K562 (cell line): Measurements from ENCODE around the gene CLSTN2.

ENCODE experiments used
- BCL6 ChIP-seq: fragments of 250-450 bp; sonication (Bioruptor Pico); IDR thresholded peaks from 2 replicates; pipeline ENCODE4 v1.4.0; 2020
- EP300 ChIP-seq: IDR thresholded peaks from 2 replicates; pipeline ENCODE4 v1.6.1; 2012; ENCODE audit warnings: low read length, improper control_type of control experiment
- HDGF ChIP-seq: fragments of 450-650 bp; IDR thresholded peaks from 2 replicates; pipeline ENCODE4 v1.6.1; 2016
- NCOA1 ChIP-seq: fragments of 450-650 bp; IDR thresholded peaks from 2 replicates; pipeline ENCODE4 v1.6.1; 2016; ENCODE audit warnings: low read depth
- NELFE ChIP-seq: IDR thresholded peaks from 2 replicates; pipeline ENCODE4 v1.6.1; 2011; ENCODE audit warnings: mild to moderate bottlenecking; ENCODE audit not compliant: insufficient read depth, insufficient read length
- NFIX ChIP-seq: fragments of 250-450 bp; sonication (Bioruptor Pico); IDR thresholded peaks from 2 replicates; pipeline ENCODE4 v1.4.0; 2020; ENCODE audit warnings: low read depth, mild to moderate bottlenecking, moderate library complexity
- TAF1 ChIP-seq: IDR thresholded peaks from 2 replicates; pipeline ENCODE4 v1.6.1; 2011; ENCODE audit warnings: mild to moderate bottlenecking, low read length, moderate library complexity; ENCODE audit not compliant: insufficient read depth, control insufficient read depth, severe bottlenecking; ENCODE audit errors: extremely low read depth
- TARDBP ChIP-seq: fragments of 450-650 bp; IDR thresholded peaks from 2 replicates; pipeline ENCODE4 v1.6.1; 2016
- ZZZ3 ChIP-seq: fragments of 450-650 bp; IDR thresholded peaks from 2 replicates; pipeline ENCODE4 v1.6.1; 2016; ENCODE audit warnings: antibody characterized with exemption, mild to moderate bottlenecking, moderate library complexity
- TF ChIP-seq, protein P1 (sequence below), 3 experiments: IDR thresholded peaks in 2 of 3; conservative IDR thresholded peaks in 1 of 3; 2 replicates each; pipeline ENCODE4 v1.5.1; 2011 to 2012; ENCODE audit warnings: low read length in 3 of 3, mild to moderate bottlenecking in 3 of 3, control low read depth in 2 of 3, improper control_type of control experiment in 1 of 3, inconsistent platforms in 1 of 3, low read depth in 1 of 3, mixed read lengths in 1 of 3, moderate library complexity in 1 of 3; ENCODE audit not compliant: insufficient read depth in 2 of 3
- TF ChIP-seq, protein P2 (sequence below): fragments of 450-650 bp; formaldehyde crosslinking; IDR thresholded peaks from 2 replicates; pipeline ENCODE4 v1.4.0; 2020; ENCODE audit warnings: mild to moderate bottlenecking
- TF ChIP-seq, protein P3 (sequence below), 2 experiments: fragments of 450-650 bp; IDR thresholded peaks; 2 replicates each; pipeline ENCODE4 v1.6.1; 2016
- TF ChIP-seq, protein P4 (sequence below): fragments of 450-650 bp; conservative IDR thresholded peaks from 2 replicates; pipeline ENCODE4 v1.6.1; 2016; ENCODE audit warnings: missing genetic modification characterization, low read depth, mild to moderate bottlenecking, control low read depth, missing compliant biosample characterization

DNA sequence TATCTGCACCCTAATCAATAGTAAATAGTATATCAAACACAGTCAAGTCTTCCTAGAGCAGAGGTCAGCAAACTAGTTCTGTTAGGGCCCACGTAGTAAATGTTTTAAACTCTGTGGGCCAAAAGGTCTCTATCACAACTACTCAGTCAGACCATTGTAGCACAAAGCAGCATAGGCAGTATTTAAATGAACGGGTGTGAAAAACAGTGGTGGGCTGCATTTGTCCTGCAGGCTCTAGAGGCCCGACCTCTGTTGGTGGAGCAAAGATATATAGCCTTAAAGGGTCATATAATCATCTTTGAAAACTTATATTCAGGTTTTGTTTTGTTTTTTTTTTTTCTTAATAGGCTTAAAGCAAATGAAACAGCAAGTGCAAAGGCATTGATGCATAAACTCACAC is 416.5 kb downstream of the CLSTN2 start:
- TF ChIP-seq, protein P1, sequence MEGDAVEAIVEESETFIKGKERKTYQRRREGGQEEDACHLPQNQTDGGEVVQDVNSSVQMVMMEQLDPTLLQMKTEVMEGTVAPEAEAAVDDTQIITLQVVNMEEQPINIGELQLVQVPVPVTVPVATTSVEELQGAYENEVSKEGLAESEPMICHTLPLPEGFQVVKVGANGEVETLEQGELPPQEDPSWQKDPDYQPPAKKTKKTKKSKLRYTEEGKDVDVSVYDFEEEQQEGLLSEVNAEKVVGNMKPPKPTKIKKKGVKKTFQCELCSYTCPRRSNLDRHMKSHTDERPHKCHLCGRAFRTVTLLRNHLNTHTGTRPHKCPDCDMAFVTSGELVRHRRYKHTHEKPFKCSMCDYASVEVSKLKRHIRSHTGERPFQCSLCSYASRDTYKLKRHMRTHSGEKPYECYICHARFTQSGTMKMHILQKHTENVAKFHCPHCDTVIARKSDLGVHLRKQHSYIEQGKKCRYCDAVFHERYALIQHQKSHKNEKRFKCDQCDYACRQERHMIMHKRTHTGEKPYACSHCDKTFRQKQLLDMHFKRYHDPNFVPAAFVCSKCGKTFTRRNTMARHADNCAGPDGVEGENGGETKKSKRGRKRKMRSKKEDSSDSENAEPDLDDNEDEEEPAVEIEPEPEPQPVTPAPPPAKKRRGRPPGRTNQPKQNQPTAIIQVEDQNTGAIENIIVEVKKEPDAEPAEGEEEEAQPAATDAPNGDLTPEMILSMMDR (IDR thresholded peaks at IDR 0.05 in 2 of 3, conservative IDR thresholded peaks at IDR 0.05 in 1 of 3; ENCODE audit: insufficient read depth in 2 of 3, low read depth in 1 of 3, low read length in 3 of 3) = no peak
- TF ChIP-seq EP300 (no peak), NCOA1 (no peak), NELFE (no peak), TARDBP (no peak), ZZZ3 (no peak), HDGF (no peak), NFIX (CRISPR knock-in tag) (no peak), TAF1 (no peak), BCL6 (no peak)
- TF ChIP-seq, protein P2, sequence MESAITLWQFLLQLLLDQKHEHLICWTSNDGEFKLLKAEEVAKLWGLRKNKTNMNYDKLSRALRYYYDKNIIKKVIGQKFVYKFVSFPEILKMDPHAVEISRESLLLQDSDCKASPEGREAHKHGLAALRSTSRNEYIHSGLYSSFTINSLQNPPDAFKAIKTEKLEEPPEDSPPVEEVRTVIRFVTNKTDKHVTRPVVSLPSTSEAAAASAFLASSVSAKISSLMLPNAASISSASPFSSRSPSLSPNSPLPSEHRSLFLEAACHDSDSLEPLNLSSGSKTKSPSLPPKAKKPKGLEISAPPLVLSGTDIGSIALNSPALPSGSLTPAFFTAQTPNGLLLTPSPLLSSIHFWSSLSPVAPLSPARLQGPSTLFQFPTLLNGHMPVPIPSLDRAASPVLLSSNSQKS (CRISPR knock-in tag) = no peak
- TF ChIP-seq, protein P3, sequence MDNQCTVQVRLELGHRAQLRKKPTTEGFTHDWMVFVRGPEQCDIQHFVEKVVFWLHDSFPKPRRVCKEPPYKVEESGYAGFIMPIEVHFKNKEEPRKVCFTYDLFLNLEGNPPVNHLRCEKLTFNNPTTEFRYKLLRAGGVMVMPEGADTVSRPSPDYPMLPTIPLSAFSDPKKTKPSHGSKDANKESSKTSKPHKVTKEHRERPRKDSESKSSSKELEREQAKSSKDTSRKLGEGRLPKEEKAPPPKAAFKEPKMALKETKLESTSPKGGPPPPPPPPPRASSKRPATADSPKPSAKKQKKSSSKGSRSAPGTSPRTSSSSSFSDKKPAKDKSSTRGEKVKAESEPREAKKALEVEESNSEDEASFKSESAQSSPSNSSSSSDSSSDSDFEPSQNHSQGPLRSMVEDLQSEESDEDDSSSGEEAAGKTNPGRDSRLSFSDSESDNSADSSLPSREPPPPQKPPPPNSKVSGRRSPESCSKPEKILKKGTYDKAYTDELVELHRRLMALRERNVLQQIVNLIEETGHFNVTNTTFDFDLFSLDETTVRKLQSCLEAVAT (IDR thresholded peaks at IDR 0.05) = no peak
- TF ChIP-seq, protein P4, sequence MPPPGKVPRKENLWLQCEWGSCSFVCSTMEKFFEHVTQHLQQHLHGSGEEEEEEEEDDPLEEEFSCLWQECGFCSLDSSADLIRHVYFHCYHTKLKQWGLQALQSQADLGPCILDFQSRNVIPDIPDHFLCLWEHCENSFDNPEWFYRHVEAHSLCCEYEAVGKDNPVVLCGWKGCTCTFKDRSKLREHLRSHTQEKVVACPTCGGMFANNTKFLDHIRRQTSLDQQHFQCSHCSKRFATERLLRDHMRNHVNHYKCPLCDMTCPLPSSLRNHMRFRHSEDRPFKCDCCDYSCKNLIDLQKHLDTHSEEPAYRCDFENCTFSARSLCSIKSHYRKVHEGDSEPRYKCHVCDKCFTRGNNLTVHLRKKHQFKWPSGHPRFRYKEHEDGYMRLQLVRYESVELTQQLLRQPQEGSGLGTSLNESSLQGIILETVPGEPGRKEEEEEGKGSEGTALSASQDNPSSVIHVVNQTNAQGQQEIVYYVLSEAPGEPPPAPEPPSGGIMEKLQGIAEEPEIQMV = no peak
